ENCODE data around the gene FBXO22. TPM values are rescaled to one million over a fixed set of nuclear protein-coding genes. Genes with fewer than 3 reads are reported as not detected.

Gene FBXO22
- total RNA-seq, 1 donor from 2014 or later: 21.1 TPM

DNA sequence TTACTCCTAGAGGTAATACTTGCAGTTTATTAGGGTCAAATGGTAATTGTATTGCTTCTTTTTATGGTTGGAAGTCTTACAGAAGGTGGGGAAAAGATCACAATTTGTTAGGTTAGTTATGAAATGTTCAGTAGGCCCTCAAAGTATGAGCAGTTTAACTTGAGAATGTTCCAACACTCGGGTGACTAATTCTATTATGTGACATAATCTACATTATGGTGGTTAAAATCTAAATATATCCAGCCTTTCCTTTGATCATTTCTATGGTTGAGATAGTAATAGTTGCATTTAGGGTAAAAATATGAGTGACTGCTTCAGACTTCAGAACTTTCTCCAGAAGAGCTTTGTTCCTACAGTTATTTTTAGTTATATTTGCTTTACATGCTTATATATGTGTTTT lies 19.6 kb upstream of the FBXO22 start:
- peaks cover 29% of the 10 kb centered on the region for H3K36me3 ChIP-seq
- H3K4me1 ChIP-seq: no peaks in the 10 kb centered on the region
- H3K27ac ChIP-seq (replicated peaks): no peak overlapping the region
- intact Hi-C loops (cut with micrococcal nuclease): no loop called here
- no peak for DNase-seq
- no peaks in the 10 kb centered on the region for H3K9me3 ChIP-seq (replicated peaks)
- TF ChIP-seq, protein P1, sequence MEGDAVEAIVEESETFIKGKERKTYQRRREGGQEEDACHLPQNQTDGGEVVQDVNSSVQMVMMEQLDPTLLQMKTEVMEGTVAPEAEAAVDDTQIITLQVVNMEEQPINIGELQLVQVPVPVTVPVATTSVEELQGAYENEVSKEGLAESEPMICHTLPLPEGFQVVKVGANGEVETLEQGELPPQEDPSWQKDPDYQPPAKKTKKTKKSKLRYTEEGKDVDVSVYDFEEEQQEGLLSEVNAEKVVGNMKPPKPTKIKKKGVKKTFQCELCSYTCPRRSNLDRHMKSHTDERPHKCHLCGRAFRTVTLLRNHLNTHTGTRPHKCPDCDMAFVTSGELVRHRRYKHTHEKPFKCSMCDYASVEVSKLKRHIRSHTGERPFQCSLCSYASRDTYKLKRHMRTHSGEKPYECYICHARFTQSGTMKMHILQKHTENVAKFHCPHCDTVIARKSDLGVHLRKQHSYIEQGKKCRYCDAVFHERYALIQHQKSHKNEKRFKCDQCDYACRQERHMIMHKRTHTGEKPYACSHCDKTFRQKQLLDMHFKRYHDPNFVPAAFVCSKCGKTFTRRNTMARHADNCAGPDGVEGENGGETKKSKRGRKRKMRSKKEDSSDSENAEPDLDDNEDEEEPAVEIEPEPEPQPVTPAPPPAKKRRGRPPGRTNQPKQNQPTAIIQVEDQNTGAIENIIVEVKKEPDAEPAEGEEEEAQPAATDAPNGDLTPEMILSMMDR (IDR thresholded peaks at IDR 0.05; ENCODE audit: borderline replicate concordance): no peak
- no peak overlapping the region for H3K4me3 ChIP-seq
- H3K27me3 ChIP-seq (ENCODE audit: low read depth): no peaks in the 10 kb centered on the region

DNA sequence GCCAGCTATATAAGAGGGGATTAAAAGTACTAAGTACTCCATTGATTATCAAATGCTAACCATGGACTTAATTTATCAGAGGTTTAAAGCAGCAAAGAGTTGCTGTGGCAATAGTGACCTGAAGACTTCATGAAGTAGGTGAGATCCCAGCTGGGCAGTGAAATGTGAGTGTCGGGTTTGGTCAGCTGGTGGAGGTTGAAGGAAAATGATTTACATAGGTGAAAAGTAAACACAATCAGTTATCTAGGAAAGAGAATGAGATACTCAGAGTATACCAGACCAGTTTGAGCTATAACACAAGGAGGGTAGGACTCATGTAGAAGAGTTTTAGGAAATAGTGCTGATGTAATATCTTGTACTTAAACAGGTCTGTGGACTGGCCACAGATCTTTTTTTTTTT lies 16.5 kb upstream of the FBXO22 start:
- peaks cover 20% of the 10 kb centered on the region for H3K36me3 ChIP-seq

DNA sequence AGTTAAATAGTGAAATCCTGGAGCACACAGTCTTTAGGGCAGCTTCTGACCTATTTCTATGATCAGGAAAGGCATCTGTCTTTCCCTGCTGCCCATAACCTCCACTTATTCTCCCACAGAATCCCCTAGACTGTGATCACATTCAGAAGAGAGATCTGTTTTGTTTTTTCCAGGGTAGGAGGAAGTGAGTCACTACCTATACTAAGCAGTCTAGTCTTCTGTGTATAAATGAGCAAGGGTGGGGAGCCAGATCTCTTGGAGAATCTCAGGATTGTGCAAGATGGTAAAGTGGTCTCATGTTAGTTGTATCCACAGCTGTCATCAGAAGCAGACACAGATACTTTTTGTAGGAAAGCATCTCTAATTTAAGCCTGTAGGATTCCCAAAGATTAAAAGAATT lies 11.8 kb upstream of the FBXO22 start:
- H3K9me3 ChIP-seq (replicated peaks): no peaks in the 10 kb centered on the region
- H3K27me3 ChIP-seq (ENCODE audit: low read depth): no peaks in the 10 kb centered on the region
- intact Hi-C loops (cut with micrococcal nuclease): no loop called here
- H3K36me3 ChIP-seq: peaks cover 15% of the 10 kb centered on the region
- TF ChIP-seq, protein P1 (IDR thresholded peaks at IDR 0.05; ENCODE audit: borderline replicate concordance): no peak
- no peak overlapping the region for H3K4me3 ChIP-seq
- peaks cover 4% of the 10 kb centered on the region for H3K4me1 ChIP-seq
- H3K27ac ChIP-seq (replicated peaks): no peak overlapping the region
- DNase-seq: no peak

More for the DNA sequence above, 16.5 kb upstream of the FBXO22 start:
- H3K27me3 ChIP-seq (ENCODE audit: low read depth): no peaks in the 10 kb centered on the region
- no peak for DNase-seq
- no peaks in the 10 kb centered on the region for H3K9me3 ChIP-seq (replicated peaks)
- TF ChIP-seq, protein P1 (IDR thresholded peaks at IDR 0.05; ENCODE audit: borderline replicate concordance): no peak
- peaks cover 4% of the 10 kb centered on the region for H3K4me1 ChIP-seq
- intact Hi-C loops (cut with micrococcal nuclease): no loop called here
- no peak overlapping the region for H3K4me3 ChIP-seq
- no peak overlapping the region for H3K27ac ChIP-seq (replicated peaks)

DNA sequence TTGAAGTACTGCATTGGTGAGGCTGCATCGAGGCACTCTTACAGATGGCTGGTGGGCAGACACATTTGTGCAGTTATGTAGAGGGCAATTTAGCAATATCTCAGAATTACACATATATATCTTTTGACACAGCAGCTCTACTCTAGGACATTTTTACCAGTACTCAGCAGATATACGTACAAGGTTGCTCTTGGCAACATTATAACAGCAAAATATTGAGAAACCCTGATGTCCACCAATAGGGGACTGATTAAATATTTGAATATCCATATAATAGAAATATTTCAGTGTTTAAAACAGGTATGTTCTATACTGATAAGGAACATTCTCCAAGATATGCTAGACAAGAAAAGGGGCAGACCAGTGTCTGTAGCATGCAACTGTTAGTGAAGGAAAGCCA lies 7.9 kb upstream of the FBXO22 start:
- peaks cover 19% of the 10 kb centered on the region for H3K36me3 ChIP-seq
- intact Hi-C loops (cut with micrococcal nuclease): no loop called here
- no peaks in the 10 kb centered on the region for H3K9me3 ChIP-seq (replicated peaks)
- H3K27me3 ChIP-seq (ENCODE audit: low read depth): no peaks in the 10 kb centered on the region
- peaks cover 4% of the 10 kb centered on the region for H3K4me1 ChIP-seq
- TF ChIP-seq, protein P1 (IDR thresholded peaks at IDR 0.05; ENCODE audit: borderline replicate concordance): no peak
- H3K27ac ChIP-seq (replicated peaks): no peak overlapping the region
- DNase-seq: no peak
- no peak overlapping the region for H3K4me3 ChIP-seq

DNA sequence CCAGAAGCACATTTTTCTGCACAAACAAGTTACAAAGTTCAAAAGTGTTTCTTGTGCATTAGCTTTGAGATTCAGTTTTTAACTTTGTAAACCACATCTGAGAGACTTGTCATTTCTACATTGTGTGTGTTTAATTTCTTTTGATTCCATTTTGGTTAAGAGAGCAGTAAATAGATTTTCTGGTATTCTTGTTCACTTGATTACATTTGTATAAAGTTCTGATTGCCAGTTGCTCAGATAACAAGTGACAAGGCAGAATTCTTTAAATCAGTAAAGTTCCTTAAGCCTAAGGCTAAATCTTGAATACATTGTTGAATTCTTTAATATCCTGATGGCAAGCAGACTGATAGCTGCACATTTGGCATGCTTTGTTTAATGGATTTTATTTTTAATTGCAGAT lies 3.1 kb upstream of the FBXO22 start:
- intact Hi-C loops (cut with micrococcal nuclease): no loop called here
- H3K4me1 ChIP-seq: peaks cover 37% of the 10 kb centered on the region

More for the DNA sequence above, 3.1 kb upstream of the FBXO22 start:
- H3K36me3 ChIP-seq: peaks cover 11% of the 10 kb centered on the region
- no peak overlapping the region for H3K27ac ChIP-seq (replicated peaks)
- H3K4me3 ChIP-seq: no peak overlapping the region
- DNase-seq: no peak
- TF ChIP-seq, protein P1 (IDR thresholded peaks at IDR 0.05; ENCODE audit: borderline replicate concordance): no peak
- no peaks in the 10 kb centered on the region for H3K9me3 ChIP-seq (replicated peaks)
- no peaks in the 10 kb centered on the region for H3K27me3 ChIP-seq (ENCODE audit: low read depth)

Measured in left ventricle myocardium inferior (tissue), 1 donor.